ENCODE data around the gene AFDN. TPM values are rescaled to one million over a fixed set of nuclear protein-coding genes. Genes with fewer than 3 reads are reported as not detected.

Gene AFDN, protein sequence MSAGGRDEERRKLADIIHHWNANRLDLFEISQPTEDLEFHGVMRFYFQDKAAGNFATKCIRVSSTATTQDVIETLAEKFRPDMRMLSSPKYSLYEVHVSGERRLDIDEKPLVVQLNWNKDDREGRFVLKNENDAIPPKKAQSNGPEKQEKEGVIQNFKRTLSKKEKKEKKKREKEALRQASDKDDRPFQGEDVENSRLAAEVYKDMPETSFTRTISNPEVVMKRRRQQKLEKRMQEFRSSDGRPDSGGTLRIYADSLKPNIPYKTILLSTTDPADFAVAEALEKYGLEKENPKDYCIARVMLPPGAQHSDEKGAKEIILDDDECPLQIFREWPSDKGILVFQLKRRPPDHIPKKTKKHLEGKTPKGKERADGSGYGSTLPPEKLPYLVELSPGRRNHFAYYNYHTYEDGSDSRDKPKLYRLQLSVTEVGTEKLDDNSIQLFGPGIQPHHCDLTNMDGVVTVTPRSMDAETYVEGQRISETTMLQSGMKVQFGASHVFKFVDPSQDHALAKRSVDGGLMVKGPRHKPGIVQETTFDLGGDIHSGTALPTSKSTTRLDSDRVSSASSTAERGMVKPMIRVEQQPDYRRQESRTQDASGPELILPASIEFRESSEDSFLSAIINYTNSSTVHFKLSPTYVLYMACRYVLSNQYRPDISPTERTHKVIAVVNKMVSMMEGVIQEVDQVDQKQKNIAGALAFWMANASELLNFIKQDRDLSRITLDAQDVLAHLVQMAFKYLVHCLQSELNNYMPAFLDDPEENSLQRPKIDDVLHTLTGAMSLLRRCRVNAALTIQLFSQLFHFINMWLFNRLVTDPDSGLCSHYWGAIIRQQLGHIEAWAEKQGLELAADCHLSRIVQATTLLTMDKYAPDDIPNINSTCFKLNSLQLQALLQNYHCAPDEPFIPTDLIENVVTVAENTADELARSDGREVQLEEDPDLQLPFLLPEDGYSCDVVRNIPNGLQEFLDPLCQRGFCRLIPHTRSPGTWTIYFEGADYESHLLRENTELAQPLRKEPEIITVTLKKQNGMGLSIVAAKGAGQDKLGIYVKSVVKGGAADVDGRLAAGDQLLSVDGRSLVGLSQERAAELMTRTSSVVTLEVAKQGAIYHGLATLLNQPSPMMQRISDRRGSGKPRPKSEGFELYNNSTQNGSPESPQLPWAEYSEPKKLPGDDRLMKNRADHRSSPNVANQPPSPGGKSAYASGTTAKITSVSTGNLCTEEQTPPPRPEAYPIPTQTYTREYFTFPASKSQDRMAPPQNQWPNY (N-terminal part only)
- total RNA-seq = 10 to 100 TPM; 12.5 to 13.9 TPM

DNA sequence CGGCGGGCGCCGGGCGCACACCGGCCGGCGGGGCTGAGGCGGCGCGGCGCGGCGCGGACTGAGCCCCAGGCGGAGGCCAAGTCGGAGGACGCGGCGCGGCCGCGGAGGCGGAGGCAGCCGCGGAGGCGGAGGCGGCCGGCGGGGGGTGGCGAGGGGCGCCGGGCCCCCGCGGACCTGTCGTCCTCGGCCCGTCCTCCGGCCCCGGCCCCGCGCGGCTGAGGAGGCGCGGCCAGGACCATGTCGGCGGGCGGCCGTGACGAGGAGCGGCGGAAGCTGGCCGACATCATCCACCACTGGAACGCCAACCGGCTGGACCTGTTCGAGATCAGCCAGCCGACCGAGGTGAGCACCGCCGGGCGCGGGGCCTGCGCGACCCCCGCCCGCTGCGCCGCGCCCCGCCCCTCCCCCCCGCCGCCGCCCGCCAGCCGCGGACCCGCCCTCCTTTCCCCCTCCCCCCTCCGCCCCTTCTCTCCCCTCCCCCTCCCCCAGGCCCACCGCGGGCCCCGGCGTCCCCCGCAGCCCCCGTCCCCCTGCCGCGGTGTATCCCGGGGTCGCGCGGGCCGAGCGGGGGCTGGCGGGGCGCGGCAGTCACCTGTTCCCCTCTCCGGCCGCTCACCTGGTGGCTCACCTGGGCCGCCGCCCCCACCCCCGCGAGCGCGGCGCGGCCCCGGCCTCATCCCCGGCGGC, at the start of gene AFDN:
Gene AFDN, plus strand, starts transcription at position 16 of the 687 bp plus-strand sequence. Its CDS starts 222 bp downstream, at position 238.
- Mint-ChIP-seq H3K4me1 (ENCODE audit: low read depth) (peaks cover 21% of the 10 kb centered on the region), H3K9me3 (no peaks in the 10 kb centered on the region), H3K4me3 (peak within 1 kb of the TSS; percentile 79), H3K27ac (no peak within 1 kb of the TSS), H3K36me3 (ENCODE audit: low read depth) (peaks cover 3% of the 10 kb centered on the region), H3K27me3 (ENCODE audit: low read depth) (peaks cover 62% of the 10 kb centered on the region)
- CTCF ChIA-PET = no interaction called here
- DNase-seq = no peak
- intact Hi-C loops (cut with micrococcal nuclease) = loop anchor here (5.0 kb wide), 1 partner anchor 130 kb away; no protein-coding TSS in a partner anchor

- no peak overlapping the region for H3K27ac Mint-ChIP-seq
- DNase-seq = no peak
- no peaks in the 10 kb centered on the region for H3K36me3 Mint-ChIP-seq (ENCODE audit: low read depth)
- H3K4me1 Mint-ChIP-seq (ENCODE audit: low read depth) = no peaks in the 10 kb centered on the region
- no peak overlapping the region for H3K4me3 Mint-ChIP-seq
- CTCF ChIA-PET = interaction anchor here (0.6 kb wide), 1 partner anchor 424 kb away, joined by 3 read pairs; no protein-coding TSS in a partner anchor
- no peaks in the 10 kb centered on the region for H3K9me3 Mint-ChIP-seq
- peaks cover 6% of the 10 kb centered on the region for H3K27me3 Mint-ChIP-seq (ENCODE audit: low read depth)
- intact Hi-C loops (cut with micrococcal nuclease) = no loop called here
Measured at GRCh38 chr6:167778497-167779128, 48.1 kb upstream of the AFDN start.

DNA sequence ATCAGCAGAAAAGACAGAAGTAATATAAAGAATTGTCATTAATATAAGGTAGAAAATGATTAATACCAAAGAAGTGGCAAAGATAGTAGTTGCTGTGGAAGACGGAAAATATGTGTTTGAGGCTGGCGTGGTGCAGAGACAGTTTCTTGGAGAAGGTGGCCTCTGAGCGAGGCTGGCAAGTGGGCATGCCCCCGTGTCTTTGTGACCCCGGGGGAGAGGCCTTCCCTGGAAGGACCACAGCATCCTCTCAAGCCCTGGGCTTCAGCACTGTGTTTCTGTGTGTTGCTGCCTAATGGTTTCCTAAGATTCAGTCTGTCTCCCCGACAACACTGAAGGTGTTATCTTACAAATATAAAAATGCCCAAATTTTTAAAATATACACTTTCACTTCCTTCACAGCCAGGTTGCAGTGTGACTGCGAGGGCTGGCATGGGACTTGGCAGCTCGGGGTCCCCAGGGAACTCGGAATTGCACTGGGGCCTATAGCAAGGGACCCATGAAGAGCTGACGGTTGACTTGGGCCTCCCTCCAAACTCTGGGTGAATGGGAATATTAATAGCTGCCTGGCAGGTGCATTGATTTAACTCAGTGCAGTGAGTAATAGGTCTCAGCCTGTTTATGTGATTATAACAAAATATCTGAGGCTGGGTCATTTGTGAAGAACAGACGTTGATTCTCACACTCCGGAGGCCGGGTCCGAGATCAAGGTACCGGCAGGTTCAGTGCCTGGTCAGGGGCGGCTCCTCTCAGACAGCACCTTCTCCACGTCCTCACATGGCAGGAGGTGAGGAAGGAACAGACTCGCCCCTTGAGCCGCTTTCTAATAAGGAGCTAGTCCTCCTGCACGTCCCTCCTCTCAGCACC, 47.4 kb upstream of the AFDN start:
- Mint-ChIP-seq H3K9me3 (no peaks in the 10 kb centered on the region), H3K27me3 (ENCODE audit: low read depth) (peaks cover 6% of the 10 kb centered on the region), H3K27ac (no peak overlapping the region), H3K4me1 (ENCODE audit: low read depth) (no peaks in the 10 kb centered on the region), H3K4me3 (no peak overlapping the region), H3K36me3 (ENCODE audit: low read depth) (no peaks in the 10 kb centered on the region)
- no peak for DNase-seq
- intact Hi-C loops (cut with micrococcal nuclease) = no loop called here
- CTCF ChIA-PET = interaction anchor here (0.6 kb wide), 1 partner anchor 423 kb away, joined by 3 read pairs; no protein-coding TSS in a partner anchor

GRCh38 chr6:167779993-167780655, 46.6 kb upstream of the AFDN start:
- H3K9me3 Mint-ChIP-seq = no peaks in the 10 kb centered on the region
- no peaks in the 10 kb centered on the region for H3K36me3 Mint-ChIP-seq (ENCODE audit: low read depth)
- intact Hi-C loops (cut with micrococcal nuclease) = no loop called here
- DNase-seq = no peak
- no peak overlapping the region for H3K27ac Mint-ChIP-seq
- peaks cover 6% of the 10 kb centered on the region for H3K27me3 Mint-ChIP-seq (ENCODE audit: low read depth)
- no peak overlapping the region for H3K4me3 Mint-ChIP-seq
- H3K4me1 Mint-ChIP-seq (ENCODE audit: low read depth) = no peaks in the 10 kb centered on the region
- CTCF ChIA-PET = no interaction called here

- no peaks in the 10 kb centered on the region for H3K36me3 Mint-ChIP-seq (ENCODE audit: low read depth)
- no peak overlapping the region for H3K27ac Mint-ChIP-seq
- CTCF ChIA-PET = no interaction called here
- DNase-seq = no peak
- peaks cover 6% of the 10 kb centered on the region for H3K27me3 Mint-ChIP-seq (ENCODE audit: low read depth)
- no peaks in the 10 kb centered on the region for H3K4me1 Mint-ChIP-seq (ENCODE audit: low read depth)
- H3K4me3 Mint-ChIP-seq = no peak overlapping the region
- H3K9me3 Mint-ChIP-seq = no peaks in the 10 kb centered on the region
- intact Hi-C loops (cut with micrococcal nuclease) = no loop called here
Measured at GRCh38 chr6:167781066-167781767, 45.5 kb upstream of the AFDN start.

GRCh38 chr6:167781868-167782267, 44.8 kb upstream of the AFDN start:
- Mint-ChIP-seq H3K9me3 (no peaks in the 10 kb centered on the region), H3K4me3 (no peak overlapping the region), H3K4me1 (ENCODE audit: low read depth) (no peaks in the 10 kb centered on the region), H3K36me3 (ENCODE audit: low read depth) (no peaks in the 10 kb centered on the region), H3K27ac (no peak overlapping the region), H3K27me3 (ENCODE audit: low read depth) (peaks cover 6% of the 10 kb centered on the region)
- DNase-seq = no peak
- intact Hi-C loops (cut with micrococcal nuclease) = no loop called here
- CTCF ChIA-PET = no interaction called here

DNA sequence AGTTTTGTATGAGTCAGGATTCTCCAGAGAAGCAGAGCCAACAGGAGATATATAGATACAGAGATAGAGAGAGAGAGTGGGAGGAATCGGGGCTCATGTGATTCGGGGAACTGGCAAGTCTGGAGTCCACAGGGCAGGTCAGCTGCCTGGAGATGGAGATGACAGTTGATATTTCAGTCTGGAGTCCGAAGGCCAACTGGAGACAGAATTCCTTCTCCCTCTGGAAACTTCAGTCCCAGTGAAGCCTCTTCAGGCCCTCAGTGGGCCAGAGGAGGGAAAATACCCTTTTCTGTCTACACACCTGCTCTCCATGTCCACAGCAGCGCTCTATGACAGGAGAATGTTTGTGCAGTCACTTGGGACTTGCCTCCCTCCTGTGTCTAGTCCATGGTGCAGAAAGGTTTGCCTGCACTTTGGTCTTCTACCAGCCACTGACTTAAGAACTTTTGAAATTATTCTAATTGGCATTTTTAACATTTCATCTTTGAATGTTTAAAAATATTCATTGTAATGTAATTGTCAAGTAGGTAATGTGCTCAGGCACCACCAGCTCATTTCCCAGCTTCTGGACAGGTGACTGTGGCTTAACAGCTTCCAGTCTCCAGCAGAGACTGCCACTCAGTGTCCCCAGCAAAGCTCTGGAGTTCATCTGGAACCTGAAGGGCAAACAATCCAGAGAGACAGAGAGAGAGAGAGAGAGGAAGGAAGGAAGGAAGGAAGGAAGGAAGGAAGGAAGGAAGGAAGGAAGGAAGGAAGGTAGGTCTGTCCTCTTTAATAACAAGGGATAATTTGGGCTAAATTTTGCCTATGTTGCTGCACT, 43.8 kb upstream of the AFDN start:
- no peak overlapping the region for H3K4me3 Mint-ChIP-seq
- intact Hi-C loops (cut with micrococcal nuclease) = no loop called here
- CTCF ChIA-PET = interaction anchor here (0.6 kb wide), 1 partner anchor 9 kb away, joined by 4 read pairs; no protein-coding TSS in a partner anchor

GRCh38 chr6:167786853-167787675, 39.6 kb upstream of the AFDN start:
- no peak for DNase-seq
- Mint-ChIP-seq H3K27me3 (ENCODE audit: low read depth) (peaks cover 10% of the 10 kb centered on the region), H3K4me3 (no peak overlapping the region), H3K4me1 (ENCODE audit: low read depth) (no peaks in the 10 kb centered on the region), H3K36me3 (ENCODE audit: low read depth) (no peaks in the 10 kb centered on the region), H3K27ac (no peak overlapping the region), H3K9me3 (no peaks in the 10 kb centered on the region)
- CTCF ChIA-PET = interaction anchor here (0.6 kb wide), 1 partner anchor 282 kb away, joined by 3 read pairs; no protein-coding TSS in a partner anchor
- intact Hi-C loops (cut with micrococcal nuclease) = no loop called here

More for the DNA sequence above, 43.8 kb upstream of the AFDN start:
- Mint-ChIP-seq H3K27me3 (ENCODE audit: low read depth) (peaks cover 3% of the 10 kb centered on the region), H3K36me3 (ENCODE audit: low read depth) (no peaks in the 10 kb centered on the region), H3K27ac (no peak overlapping the region), H3K4me1 (ENCODE audit: low read depth) (no peaks in the 10 kb centered on the region), H3K9me3 (no peaks in the 10 kb centered on the region)
- no peak for DNase-seq

All from activated naive CD4-positive, alpha-beta T cell treated with anti-CD3 and anti-CD28 coated beads for 36 hours (primary cell).